ENCODE results near the gene MEOX1.
"Not testable (repeated sequence)": the region's sequence is repeated elsewhere in the genome, so short reads cannot be mapped to it uniquely, and the experiment has no call there.

Gene MEOX1

GRCh38 chr17:43661699-43662412 is at the start of gene MEOX1:
Gene MEOX1, minus strand, starts transcription at chr17:43661922. Its CDS starts 388 bp downstream, at chr17:43661534.
- intact Hi-C loops (cut with DNase I): no loop called here
- DNase-seq: no peak

GRCh38 chr17:43710101-43710500 is 48.4 kb upstream of the MEOX1 start:
- intact Hi-C loops (cut with DNase I): no loop called here
- DNase-seq: no peak

- intact Hi-C loops (cut with DNase I): no loop called here
- DNase-seq: no peak
Observed at GRCh38 chr17:43709210-43709609, 47.5 kb upstream of the MEOX1 start.

GRCh38 chr17:43707184-43707583 is 45.5 kb upstream of the MEOX1 start:
- no peak for DNase-seq
- intact Hi-C loops (cut with DNase I): no loop called here

GRCh38 chr17:43706235-43706634 is 44.5 kb upstream of the MEOX1 start:
- peak in 1 of 10 donors; percentile 1 for DNase-seq
- intact Hi-C loops (cut with DNase I): no loop called here

GRCh38 chr17:43703630-43704029 is 41.9 kb upstream of the MEOX1 start:
- intact Hi-C loops (cut with DNase I): no loop called here
- DNase-seq: no peak

GRCh38 chr17:43702637-43703036 is 40.9 kb upstream of the MEOX1 start:
- DNase-seq: peak in 1 of 10 donors; percentile 59
- intact Hi-C loops (cut with DNase I): no loop called here

- intact Hi-C loops (cut with DNase I): no loop called here
- peak in 1 of 10 donors; percentile 68 for DNase-seq
Observed at GRCh38 chr17:43701318-43701743, 39.6 kb upstream of the MEOX1 start.

- DNase-seq: peak in 1 of 10 donors; percentile 28
- intact Hi-C loops (cut with DNase I): no loop called here
Observed at GRCh38 chr17:43699438-43699756, 37.7 kb upstream of the MEOX1 start.

GRCh38 chr17:43698678-43699437 is 37.1 kb upstream of the MEOX1 start:
- intact Hi-C loops (cut with DNase I): no loop called here
- DNase-seq: peak in 1 of 10 donors; percentile 22

- intact Hi-C loops (cut with DNase I): no loop called here
- peak in 1 of 10 donors; percentile 62 for DNase-seq
Observed at GRCh38 chr17:43697937-43698336, 36.2 kb upstream of the MEOX1 start.

GRCh38 chr17:43696891-43697290 is 35.2 kb upstream of the MEOX1 start:
- intact Hi-C loops (cut with DNase I): no loop called here
- no peak for DNase-seq

GRCh38 chr17:43695970-43696865 is 34.5 kb upstream of the MEOX1 start:
- peak in 4 of 10 donors; percentile 42 to 89 (median 86) for DNase-seq
- intact Hi-C loops (cut with DNase I): no loop called here

- DNase-seq: peak; percentile 35 to 96 (median 76)
- intact Hi-C loops (cut with DNase I): loop anchor here (1.0 to 5.0 kb wide), 2 partner anchors 66 to 153 kb away; partner anchors contain the start of gene CD300LG
Observed at GRCh38 chr17:43694081-43694870, 32.6 kb upstream of the MEOX1 start.

- no peak for DNase-seq
- intact Hi-C loops (cut with DNase I): loop anchor here (5.0 kb wide), 1 partner anchor 156 kb away; the partner anchor contains the start of gene CD300LG
Observed at GRCh38 chr17:43691317-43691693, 29.6 kb upstream of the MEOX1 start.

GRCh38 chr17:43690624-43691316 is 29.0 kb upstream of the MEOX1 start:
- intact Hi-C loops (cut with DNase I): loop anchor here (5.0 kb wide), 1 partner anchor 157 kb away; the partner anchor contains the start of gene CD300LG
- DNase-seq: no peak

- DNase-seq: no peak
- intact Hi-C loops (cut with DNase I): loop anchor here (5.0 kb wide), 1 partner anchor 157 kb away; the partner anchor contains the start of gene CD300LG
Observed at GRCh38 chr17:43689814-43690213, 28.1 kb upstream of the MEOX1 start.

- DNase-seq: no peak
- intact Hi-C loops (cut with DNase I): no loop called here
Observed at GRCh38 chr17:43689131-43689530, 27.4 kb upstream of the MEOX1 start.

- intact Hi-C loops (cut with DNase I): not testable (repeated sequence)
Observed at GRCh38 chr17:43686957-43687356, 25.2 kb upstream of the MEOX1 start.

More at GRCh38 chr17:43686957-43687356, 25.2 kb upstream of the MEOX1 start:
- DNase-seq: not testable (repeated sequence)
